Kidney epithelial cell (primary cell): ENCODE results near the gene SLC25A53. TPM values are rescaled to one million over a fixed set of nuclear protein-coding genes. Genes with fewer than 3 reads are reported as not detected.

Experiments used
- DNase-seq: peaks from one replicate; pipeline ENCODE4 v3.0.0-alpha.2; 2010; ENCODE audit warnings: low read depth
- H3K27me3 ChIP-seq: 2 replicates; pipeline ENCODE4 v1.6.0; 2011; ENCODE audit warnings: low read length; ENCODE audit not compliant: control insufficient read depth, insufficient read depth
- H3K36me3 ChIP-seq: 2 replicates; pipeline ENCODE4 v1.5.1; 2011; ENCODE audit warnings: low read length; ENCODE audit not compliant: control insufficient read depth, insufficient read depth
- H3K4me3 ChIP-seq: 2 replicates; pipeline ENCODE4 v1.5.1; 2011; ENCODE audit warnings: low read depth, mild to moderate bottlenecking, control low read depth, low read length
- total RNA-seq: library from RNA; depleted of rRNA; stranded (reverse); fragments of >200 nt; gene quantifications from 2 replicates; pipeline ENCODE4 v1.2.3, GENCODE V29; 2015
- TF ChIP-seq, protein P1 (sequence below): IDR thresholded peaks from 2 replicates; pipeline ENCODE4 v1.5.1; 2011; ENCODE audit warnings: mild to moderate bottlenecking, moderate library complexity, low read length, control low read depth, inconsistent platforms; ENCODE audit not compliant: insufficient read depth, poor library complexity, severe bottlenecking

The SLC25A53 gene
- total RNA-seq, 1 donor from 2014 or later: 3.4 TPM

DNA sequence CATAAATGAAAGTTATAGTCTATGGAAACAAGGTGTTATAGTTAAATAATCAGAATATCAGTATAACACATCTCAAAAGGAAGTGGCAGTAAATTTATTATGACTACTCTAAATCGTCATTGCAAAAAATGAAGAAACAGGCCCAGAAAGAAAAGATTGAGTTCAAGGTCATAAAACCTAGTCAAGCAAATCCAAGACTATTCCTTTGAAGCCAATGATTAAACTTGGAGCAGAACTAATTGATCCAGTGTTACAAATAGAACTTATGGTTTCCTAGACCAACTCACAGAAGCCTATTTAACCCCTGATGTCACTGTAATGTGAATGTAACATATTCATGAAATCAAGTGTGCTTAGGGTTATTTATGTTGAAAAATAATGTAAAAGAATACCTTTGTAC lies 11.3 kb upstream of the SLC25A53 start:
- no peaks in the 10 kb centered on the region for H3K27me3 ChIP-seq
- peak overlapping the region; percentile 68 for H3K4me3 ChIP-seq
- no peak for DNase-seq
- TF ChIP-seq, protein P1, sequence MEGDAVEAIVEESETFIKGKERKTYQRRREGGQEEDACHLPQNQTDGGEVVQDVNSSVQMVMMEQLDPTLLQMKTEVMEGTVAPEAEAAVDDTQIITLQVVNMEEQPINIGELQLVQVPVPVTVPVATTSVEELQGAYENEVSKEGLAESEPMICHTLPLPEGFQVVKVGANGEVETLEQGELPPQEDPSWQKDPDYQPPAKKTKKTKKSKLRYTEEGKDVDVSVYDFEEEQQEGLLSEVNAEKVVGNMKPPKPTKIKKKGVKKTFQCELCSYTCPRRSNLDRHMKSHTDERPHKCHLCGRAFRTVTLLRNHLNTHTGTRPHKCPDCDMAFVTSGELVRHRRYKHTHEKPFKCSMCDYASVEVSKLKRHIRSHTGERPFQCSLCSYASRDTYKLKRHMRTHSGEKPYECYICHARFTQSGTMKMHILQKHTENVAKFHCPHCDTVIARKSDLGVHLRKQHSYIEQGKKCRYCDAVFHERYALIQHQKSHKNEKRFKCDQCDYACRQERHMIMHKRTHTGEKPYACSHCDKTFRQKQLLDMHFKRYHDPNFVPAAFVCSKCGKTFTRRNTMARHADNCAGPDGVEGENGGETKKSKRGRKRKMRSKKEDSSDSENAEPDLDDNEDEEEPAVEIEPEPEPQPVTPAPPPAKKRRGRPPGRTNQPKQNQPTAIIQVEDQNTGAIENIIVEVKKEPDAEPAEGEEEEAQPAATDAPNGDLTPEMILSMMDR: no peak
- H3K36me3 ChIP-seq: no peaks in the 10 kb centered on the region

DNA sequence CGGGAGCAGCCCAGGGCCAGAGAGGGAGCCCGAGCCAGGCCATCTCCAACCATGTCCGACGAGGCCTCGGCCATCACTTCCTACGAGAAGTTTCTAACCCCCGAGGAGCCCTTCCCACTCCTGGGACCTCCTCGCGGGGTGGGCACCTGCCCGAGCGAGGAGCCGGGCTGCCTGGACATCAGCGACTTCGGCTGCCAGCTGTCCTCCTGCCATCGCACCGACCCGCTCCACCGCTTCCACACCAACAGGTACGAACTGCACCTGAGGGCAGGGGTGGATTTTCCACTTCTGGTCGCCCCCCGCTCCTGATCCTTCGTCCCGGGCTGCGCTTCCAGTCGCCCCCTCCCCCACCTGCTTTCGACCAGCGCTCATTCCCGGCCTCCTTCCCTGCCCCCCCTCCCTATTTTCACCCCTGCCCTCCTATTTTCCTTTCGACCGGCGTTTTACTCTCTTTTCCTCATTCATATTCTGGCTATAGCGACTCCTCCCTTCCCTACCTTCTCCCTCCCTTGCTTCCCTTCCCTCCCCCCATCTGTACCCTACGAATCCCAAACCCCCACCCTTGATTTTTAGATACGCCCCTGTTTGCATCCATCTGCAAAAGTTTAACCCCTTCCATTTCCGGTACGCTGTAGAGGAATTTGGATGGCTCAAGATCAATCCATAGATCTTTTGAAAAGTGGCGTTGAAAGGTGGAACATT lies 10.1 kb upstream of the SLC25A53 start:
- DNase-seq: no peak
- TF ChIP-seq, protein P1: no peak
- no peaks in the 10 kb centered on the region for H3K27me3 ChIP-seq
- no peaks in the 10 kb centered on the region for H3K36me3 ChIP-seq
- peak overlapping the region; percentile 68 for H3K4me3 ChIP-seq

DNA sequence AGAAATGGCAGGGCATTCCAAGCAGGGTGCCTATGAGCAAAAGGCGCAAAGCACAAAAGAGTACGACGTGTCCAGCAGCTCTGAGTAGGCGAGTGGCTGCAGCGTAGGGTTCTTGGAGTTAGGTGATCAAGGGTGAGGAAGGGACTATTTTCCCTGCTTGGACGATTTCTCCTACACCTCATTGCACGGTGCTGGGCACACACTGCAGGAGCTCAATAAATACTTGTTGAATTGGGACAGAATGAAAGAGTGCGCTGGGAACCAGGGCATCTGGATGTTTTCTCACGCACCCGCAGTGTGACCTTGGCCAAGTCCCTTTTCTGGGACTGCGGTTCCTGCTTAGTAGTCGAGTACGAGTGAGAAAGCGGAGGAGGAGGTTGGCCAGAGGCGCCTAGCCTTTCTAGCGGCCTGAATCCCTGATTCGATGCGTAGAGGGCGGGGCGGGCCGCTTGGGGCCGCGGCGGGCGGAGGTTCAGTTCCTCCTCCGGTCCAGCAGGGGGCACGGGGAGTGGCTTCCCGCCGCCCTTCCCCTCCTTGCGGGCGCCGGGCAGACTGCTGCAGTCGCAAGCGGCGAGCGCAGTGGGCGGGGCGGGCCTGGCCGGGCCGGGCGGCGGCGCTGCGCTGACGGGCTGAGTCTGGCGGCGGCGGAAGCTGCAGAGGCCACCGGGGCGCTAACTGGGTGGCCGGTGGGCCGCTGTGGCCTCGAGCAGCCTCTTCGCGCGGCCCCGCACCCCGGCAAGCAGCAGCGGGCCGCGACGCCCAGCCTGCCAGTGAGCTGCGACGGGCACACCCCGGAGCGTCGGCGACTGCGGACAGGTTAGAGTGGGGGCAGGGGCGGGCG lies 9.3 kb upstream of the SLC25A53 start, which contains the start of gene FAM199X:
Gene FAM199X, plus strand, starts transcription at position 560 of the 841 bp plus-strand sequence. CDS start 333 bp downstream, outside the sequence.
- Histone ChIP-seq H3K36me3 (no peaks in the 10 kb centered on the region), H3K4me3 (peak within 1 kb of the TSS; percentile 68), H3K27me3 (no peaks in the 10 kb centered on the region)
- DNase-seq: peak; percentile 35
- TF ChIP-seq, protein P1: peak; percentile 58

DNA sequence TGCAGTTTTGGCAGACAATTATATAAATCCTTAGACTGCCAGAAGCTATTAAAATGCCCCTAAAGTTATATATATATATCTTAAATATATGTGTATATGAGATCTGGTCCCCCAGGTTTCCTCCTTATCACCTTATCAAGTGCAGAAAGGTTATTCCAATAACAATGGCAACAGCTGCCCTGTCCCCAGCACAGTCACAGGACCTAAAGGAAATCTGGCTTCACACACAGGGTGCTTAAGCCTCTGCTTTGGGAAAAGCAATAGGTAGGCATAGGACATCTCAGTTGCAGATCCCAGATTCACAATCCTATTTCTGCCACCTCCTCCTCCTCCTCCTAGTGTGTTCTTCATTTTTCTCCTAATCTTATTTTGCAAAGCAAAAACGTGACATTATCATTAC lies 5.8 kb downstream of the SLC25A53 start:
- no peak overlapping the region for H3K4me3 ChIP-seq
- DNase-seq: no peak
- no peaks in the 10 kb centered on the region for H3K27me3 ChIP-seq
- H3K36me3 ChIP-seq: no peaks in the 10 kb centered on the region
- TF ChIP-seq, protein P1: no peak

DNA sequence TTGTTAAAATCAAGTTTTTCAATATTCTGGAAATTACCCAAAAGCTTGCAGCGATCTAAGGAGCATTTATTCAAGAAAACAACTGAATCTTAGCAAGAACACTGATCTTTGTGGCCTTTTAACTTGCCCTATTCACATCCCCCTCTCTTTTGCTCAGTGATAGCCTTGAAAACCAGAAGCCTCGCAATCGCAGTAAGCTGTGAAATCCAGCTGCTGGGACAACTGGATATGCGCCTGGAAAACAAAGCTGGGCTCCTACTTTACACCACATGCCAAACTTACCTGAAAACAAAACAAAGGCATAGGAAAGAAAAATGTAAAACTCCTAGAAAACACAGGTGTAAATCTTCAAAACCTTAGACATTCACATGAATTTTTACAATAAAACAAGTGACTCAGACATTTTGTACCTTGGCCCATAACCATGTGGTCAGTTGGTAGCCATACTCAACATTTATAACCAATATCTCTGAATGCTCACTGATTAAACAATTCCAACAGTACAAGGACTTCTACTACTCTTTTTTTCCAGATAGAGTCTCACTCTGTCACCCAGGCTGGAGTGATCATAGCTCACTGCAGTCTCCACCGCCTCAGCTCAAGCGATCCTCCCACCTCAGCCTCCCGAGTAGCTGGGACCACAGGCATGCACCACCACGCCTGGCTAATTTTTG lies 15.6 kb downstream of the SLC25A53 start:
- Histone ChIP-seq H3K4me3 (no peak overlapping the region), H3K36me3 (no peaks in the 10 kb centered on the region), H3K27me3 (no peaks in the 10 kb centered on the region)
- TF ChIP-seq, protein P1: no peak
- no peak for DNase-seq
